ENCODE measurements around the gene SPG21.

The SPG21 gene

GRCh38 chr15:64938192-64938591 is 51.5 kb downstream of the SPG21 start:
- no peak for DNase-seq (ENCODE audit: low spot score)

GRCh38 chr15:64934023-64934422 is 55.7 kb downstream of the SPG21 start:
- no peak for DNase-seq (ENCODE audit: low spot score)

GRCh38 chr15:64931381-64931780 is 58.3 kb downstream of the SPG21 start:
- DNase-seq (ENCODE audit: low spot score), result no peak

- DNase-seq (ENCODE audit: low spot score), result no peak
These were observed 58.8 kb downstream of the SPG21 start for GRCh38 chr15:64930778-64931371.

- no peak for DNase-seq (ENCODE audit: low spot score)
These were observed 59.6 kb downstream of the SPG21 start for GRCh38 chr15:64930019-64930652.

GRCh38 chr15:64928626-64929220 is 61.0 kb downstream of the SPG21 start:
- no peak for DNase-seq (ENCODE audit: low spot score)

- DNase-seq (ENCODE audit: low spot score), result no peak
These were observed 63.1 kb downstream of the SPG21 start for GRCh38 chr15:64926661-64927060.

- no peak for DNase-seq (ENCODE audit: low spot score)
These were observed 64.1 kb downstream of the SPG21 start for GRCh38 chr15:64925335-64926330.

GRCh38 chr15:64923546-64923945 is 66.2 kb downstream of the SPG21 start:
- no peak for DNase-seq (ENCODE audit: low spot score)

- DNase-seq (ENCODE audit: low spot score), result no peak
These were observed 68.0 kb downstream of the SPG21 start for GRCh38 chr15:64921711-64922110.

GRCh38 chr15:64919721-64920120 is 70.0 kb downstream of the SPG21 start:
- no peak for DNase-seq (ENCODE audit: low spot score)

- no peak for DNase-seq (ENCODE audit: low spot score)
These were observed 72.5 kb downstream of the SPG21 start for GRCh38 chr15:64917211-64917610.

GRCh38 chr15:64916365-64916764 is 73.3 kb downstream of the SPG21 start:
- DNase-seq (ENCODE audit: low spot score), result no peak

GRCh38 chr15:64915518-64916227 is 74.0 kb downstream of the SPG21 start:
- no peak for DNase-seq (ENCODE audit: low spot score)

Measured in putamen (tissue), 1 donor.